HepG2 (cell line): ENCODE results near the gene TMEM87A. TPM values are rescaled to one million over a fixed set of nuclear protein-coding genes. Genes with fewer than 3 reads are reported as not detected.

ENCODE experiments used
- ATAC-seq: fragments of 200-7000 bp; cut with Tn5 transposase; 3 replicates; pipeline ENCODE4 v1.9.1; 2020; ENCODE audit warnings: mild to moderate bottlenecking, moderate library complexity
- BruUV-seq: library from RNA; stranded (reverse); fragments of 400-500 nt; replicated peaks from 2 replicates; lab custom pipeline; 2021; lab: Mats Ljungman, UMichigan
- CTCF ChIA-PET: fragments of 300-600 bp; formaldehyde crosslinking; extraction: SDS; loops from one replicate; lab custom pipeline; 2021; ENCODE audit warnings: low total read pairs, inconsistent platforms, low intra/inter-chr PET ratio; lab: Yijun Ruan, JAX
- POLR2A ChIA-PET: fragments of 350-600 bp; sonication (Branson Sonifier 250); formaldehyde crosslinking; loops from one replicate; lab custom pipeline; 2020; ENCODE audit warnings: antibody characterized with exemption, inconsistent platforms; lab: Yijun Ruan, JAX
- DNase-seq: peaks from one replicate; pipeline ENCODE4 v3.0.0-alpha.2; 2015; ENCODE audit warnings: low spot score
- FAIRE-seq: peaks from 3 replicates; lab custom pipeline; 2011; peaks lifted over from hg19 to GRCh38; lab: Jason Lieb, UNC
- H2AFZ ChIP-seq: one replicate; pipeline ENCODE4 v1.6.1; 2011; ENCODE audit warnings: low read length, inconsistent platforms
- H3K27ac ChIP-seq: fragments of 300-600 bp; 3 replicates; pipeline ENCODE4 v1.8.0; 2011; ENCODE audit warnings: mixed run types, mild to moderate bottlenecking, mixed read lengths, low read length, inconsistent platforms; ENCODE audit not compliant: insufficient read depth; ENCODE audit errors: extremely low read length
- H3K27me3 ChIP-seq, 2 experiments: fragments of 200-600 bp in 1 of 2; 2 replicates in 1 of 2; 3 replicates in 1 of 2; pipeline versions ENCODE4 v1.6.0 to v1.8.0; 2011; ENCODE audit warnings: low read length in 2 of 2, mild to moderate bottlenecking in 2 of 2, moderate library complexity in 2 of 2, inconsistent platforms in 1 of 2; ENCODE audit not compliant: insufficient read depth in 2 of 2, control insufficient read depth in 1 of 2
- H3K36me3 ChIP-seq, 2 experiments: fragments of 200-600 bp in 1 of 2; replicated peaks in 1 of 2; 2 replicates in 1 of 2; 3 replicates in 1 of 2; pipeline versions ENCODE4 v1.5.1 to v1.8.0; 2011; ENCODE audit warnings: low read length in 2 of 2, inconsistent platforms in 1 of 2; ENCODE audit not compliant: insufficient read depth in 2 of 2, control insufficient read depth in 1 of 2
- H3K4me1 ChIP-seq: 2 replicates; pipeline ENCODE4 v1.5.1; 2012; ENCODE audit warnings: low read length, inconsistent platforms; ENCODE audit not compliant: insufficient read depth
- H3K4me2 ChIP-seq: 2 replicates; pipeline ENCODE4 v1.6.0; 2011; ENCODE audit warnings: low read depth, low read length, inconsistent platforms
- H3K4me3 ChIP-seq, 3 experiments: fragments of 200-600 bp in 1 of 3; sonication (generic), shearing (Covaris generic) in 1 of 3; replicated peaks in 1 of 3; 2 replicates each; pipeline ENCODE4 v1.5.1; 2011 to 2016; ENCODE audit warnings: low read length in 3 of 3, inconsistent platforms in 2 of 3, low read depth in 2 of 3, mild to moderate bottlenecking in 2 of 3, control low read depth in 1 of 3, mixed read lengths in 1 of 3; ENCODE audit not compliant: insufficient read depth in 1 of 3
- H3K79me2 ChIP-seq: one replicate; pipeline ENCODE4 v1.6.1; 2011; ENCODE audit warnings: low read length, inconsistent platforms; ENCODE audit not compliant: insufficient read depth
- H3K9ac ChIP-seq: 2 replicates; pipeline ENCODE4 v1.6.0; 2011; ENCODE audit warnings: mild to moderate bottlenecking, low read depth, low read length, inconsistent platforms; ENCODE audit not compliant: insufficient read depth
- H3K9me3 ChIP-seq: 2 replicates; pipeline ENCODE4 v1.5.1; 2012; ENCODE audit warnings: mild to moderate bottlenecking, low read length
- H4K20me1 ChIP-seq: 2 replicates; pipeline ENCODE4 v1.6.0; 2011; ENCODE audit warnings: inconsistent platforms, mild to moderate bottlenecking, low read length, moderate library complexity; ENCODE audit not compliant: insufficient read depth
- ELF3 ChIP-seq: IDR thresholded peaks from 2 replicates; pipeline ENCODE4 v1.6.1; 2016; ENCODE audit warnings: missing genetic modification reagents, missing compliant biosample characterization
- FOXP1 ChIP-seq, 2 experiments: fragments of 450-650 bp in 1 of 2; IDR thresholded peaks; 2 replicates each; pipeline ENCODE4 v1.6.1; 2017 to 2018; ENCODE audit warnings: antibody characterized with exemption in 1 of 2
- GATAD2A ChIP-seq: IDR thresholded peaks from 2 replicates; pipeline ENCODE4 v1.6.1; 2016
- KAT8 ChIP-seq: IDR thresholded peaks from 2 replicates; pipeline ENCODE4 v1.6.1; 2016; ENCODE audit warnings: missing genetic modification reagents, missing compliant biosample characterization
- KLF9 ChIP-seq: IDR thresholded peaks from 2 replicates; pipeline ENCODE4 v1.6.1; 2016; ENCODE audit warnings: low read depth
- MBNL3 ChIP-seq: fragments of 250-450 bp; sonication (Bioruptor Pico); conservative IDR thresholded peaks from 2 replicates; pipeline ENCODE4 v1.8.0; 2022; ENCODE audit warnings: mild to moderate bottlenecking, inconsistent platforms
- NCOR1 ChIP-seq: fragments of 200-600 bp; sonication (generic); IDR thresholded peaks from 2 replicates; pipeline ENCODE4 v1.7.0; 2017; ENCODE audit warnings: antibody characterized with exemption, low read length, borderline replicate concordance
- NFKBIZ ChIP-seq: IDR thresholded peaks from 2 replicates; pipeline ENCODE4 v1.6.1; 2018; ENCODE audit warnings: missing genetic modification reagents, missing compliant biosample characterization
- NR2F2 ChIP-seq: IDR thresholded peaks from 2 replicates; pipeline ENCODE4 v1.6.1; 2012; ENCODE audit warnings: low read depth, inconsistent platforms, borderline replicate concordance
- NRL ChIP-seq: sonication (generic); formaldehyde crosslinking; IDR thresholded peaks from 2 replicates; pipeline ENCODE4 v1.5.0; 2020; ENCODE audit warnings: missing genetic modification reagents, mild to moderate bottlenecking, moderate library complexity, borderline replicate concordance
- SOX13 ChIP-seq, 3 experiments: fragments of 450-650 bp in 1 of 3; sonication (generic) in 1 of 3; formaldehyde crosslinking in 1 of 3; IDR thresholded peaks in 2 of 3; conservative IDR thresholded peaks in 1 of 3; 2 replicates each; pipeline versions ENCODE4 v1.5.0 to v1.6.1; 2016 to 2020; ENCODE audit warnings: antibody characterized with exemption in 1 of 3, mild to moderate bottlenecking in 1 of 3, missing compliant biosample characterization in 1 of 3, missing genetic modification reagents in 1 of 3, moderate library complexity in 1 of 3
- SRY ChIP-seq: sonication (generic); formaldehyde crosslinking; IDR thresholded peaks from 2 replicates; pipeline ENCODE4 v1.8.0; 2022; ENCODE audit warnings: mild to moderate bottlenecking, missing genetic modification reagents
- ZBTB21 ChIP-seq: sonication (generic); formaldehyde crosslinking; IDR thresholded peaks from 2 replicates; pipeline ENCODE4 v1.4.0; 2020; ENCODE audit warnings: missing genetic modification reagents
- ZMYM3 ChIP-seq: sonication (generic); formaldehyde crosslinking; IDR thresholded peaks from 2 replicates; pipeline ENCODE4 v1.5.1; 2020; ENCODE audit warnings: mild to moderate bottlenecking, missing genetic modification reagents
- ZNF225 ChIP-seq: sonication (generic); formaldehyde crosslinking; IDR thresholded peaks from 2 replicates; pipeline ENCODE4 v1.4.0; 2020; ENCODE audit warnings: mild to moderate bottlenecking, missing genetic modification reagents
- ZNF850 ChIP-seq: sonication (generic); formaldehyde crosslinking; conservative IDR thresholded peaks from 2 replicates; pipeline ENCODE4 v1.9.0; 2021; ENCODE audit warnings: mild to moderate bottlenecking, missing genetic modification reagents
- WGBS: methylation state at CpG from one replicate; pipeline ENCODE4 v1.1.6; 2017; ENCODE audit warnings: low lambda C conversion rate; 5-methylcytosine and 5-hydroxymethylcytosine counted together
- in situ Hi-C: cut with HindIII; loops from 2 replicates; pipeline ENCODE4 v1.10.0; 2017; ENCODE audit warnings: low pct_unique_long_range_greater_than_20kb; ENCODE audit not compliant: extremely low pct_ligation_motif_present
- intact Hi-C: fragments of 100-400 bp; cut with micrococcal nuclease; formaldehyde crosslinking; loops from one replicate; pipeline ENCODE4 v1.10.0; 2022; ENCODE audit not compliant: unreplicated experiment
- polyA plus RNA-seq, 8 experiments: library from polyadenylated mRNA; depleted of rRNA in 3 of 8; stranded (reverse) in 7 of 8; unstranded in 1 of 8; fragments of >200 nt; fragmentation: Illumina TruSeq in 4 of 8; extraction: Trizol in 4 of 8; gene quantifications; 2 replicates each; pipeline versions ENCODE4 v1.2.1 to v1.2.3, GENCODE V29; 2011 to 2016; ENCODE audit warnings: low read depth in 4 of 8, missing spikeins in 1 of 8, mixed read lengths in 1 of 8; ENCODE audit not compliant: insufficient read depth in 1 of 8
- total RNA-seq, 5 experiments: library from RNA; depleted of rRNA; stranded (reverse); fragments of >200 nt; fragmentation: Illumina TruSeq; extraction: Trizol; gene quantifications; 2 replicates each; pipeline ENCODE4 v1.2.3, GENCODE V29; 2016; ENCODE audit warnings: low read depth in 1 of 5
- TF ChIP-seq, protein P1 (sequence below): sonication (generic); formaldehyde crosslinking; IDR thresholded peaks from 2 replicates; pipeline ENCODE4 v1.4.0; 2020; ENCODE audit warnings: missing genetic modification reagents
- TF ChIP-seq, protein P2 (sequence below): IDR thresholded peaks from 2 replicates; pipeline ENCODE4 v1.6.1; 2016; ENCODE audit warnings: missing genetic modification reagents, missing compliant biosample characterization
- TF ChIP-seq, protein P3 (sequence below): IDR thresholded peaks from 2 replicates; pipeline ENCODE4 v1.4.0; 2020; ENCODE audit warnings: mild to moderate bottlenecking, missing genetic modification reagents

Gene TMEM87A
- total and polyA plus RNA-seq, 2 of the 13 experiments (the other 11 are each of a cell fraction or from before 2014, with no cell fraction given), result 20.2 to 42.8 TPM

DNA sequence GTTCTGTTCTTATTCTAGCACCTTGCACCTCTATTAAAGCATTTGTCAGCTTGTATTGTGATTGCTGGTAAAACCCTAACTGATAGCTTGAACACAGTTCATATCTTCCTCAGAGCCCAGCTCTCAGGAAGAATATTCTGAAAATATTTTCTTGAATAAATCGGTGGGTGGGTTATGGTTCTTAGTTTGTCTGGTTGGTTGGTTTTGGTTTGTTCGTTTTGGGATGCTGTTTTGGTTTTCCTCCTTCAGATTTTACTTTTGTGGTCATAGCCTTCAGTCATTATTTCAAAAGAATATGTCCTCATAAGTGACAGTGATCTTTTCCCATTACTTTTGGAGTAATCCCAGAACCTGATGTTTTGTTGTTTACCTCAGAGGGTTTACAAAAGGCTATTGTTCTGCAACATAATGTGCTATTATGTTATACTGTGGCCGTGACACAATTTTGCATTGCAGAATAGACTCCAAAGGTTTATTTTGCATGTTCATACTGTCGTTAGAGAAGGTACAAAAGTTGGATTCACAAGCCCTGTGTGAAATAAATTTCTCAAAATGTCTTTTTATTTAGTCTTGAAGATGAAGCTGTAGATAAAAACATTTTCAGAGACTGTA, 2.7 kb upstream of the TMEM87A start:
- CTCF ChIA-PET, result no interaction called here
- H3K9me3 ChIP-seq, result no peaks in the 10 kb centered on the region
- peak overlapping the region; percentile 95 for H3K9ac ChIP-seq
- intact Hi-C loops, result no loop called here
- H3K27me3 ChIP-seq, result no peaks in the 10 kb centered on the region; a peak in 1 of 5 replicates
- no peak for ATAC-seq
- H4K20me1 ChIP-seq, result 0 out of 2 replicates have a peak, but pooled peaks cover 8% of the 10 kb centered on the region
- no peak for FAIRE-seq
- peak overlapping the region; percentile 63 to 89 (median 80); a peak in 5 of 6 replicates for H3K4me3 ChIP-seq
- H3K79me2 ChIP-seq, result peaks cover 39% of the 10 kb centered on the region
- H3K4me2 ChIP-seq, result peak overlapping the region; percentile 89
- H2AFZ ChIP-seq, result peak overlapping the region; percentile 18
- in situ Hi-C loops, result no loop called here
- peaks cover 3 to 11% of the 10 kb centered on the region in 2 experiments; a peak in 3 of 5 replicates for H3K36me3 ChIP-seq
- H3K4me1 ChIP-seq, result peaks cover 21% of the 10 kb centered on the region
- 9% methylated on average over 4 of the region's 4 CpGs for WGBS
- H3K27ac ChIP-seq, result peak overlapping the region; percentile 98
- BruUV-seq, result no TSS peak
- POLR2A ChIA-PET, result interaction anchor here (0.9 to 1.0 kb wide), 2 partner anchors 117 to 215 kb away, joined by 3 to 5 read pairs; partner anchors contain the start of gene ZNF106
- DNase-seq, result peak; percentile 75
- TF ChIP-seq MBNL3 (CRISPR knock-in tag) (no peak), ZBTB21 (CRISPR knock-in tag) (peak; percentile 77; the same call in 1 of the 2 replicates), ZMYM3 (CRISPR knock-in tag) (no peak), SOX13 (IDR thresholded peaks at IDR 0.05) (peak; percentile 29; the same call in 1 of the 2 replicates), SOX13 (CRISPR knock-in tag; conservative IDR thresholded peaks at IDR 0.05 in 1 of 2, IDR thresholded peaks at IDR 0.05 in 1 of 2) (peak in 1 of 2 experiments; percentile 92; a peak in 2 of 4 replicates), ZNF225 (CRISPR knock-in tag) (no peak), GATAD2A (CRISPR knock-in tag) (0 out of 2 replicates have a peak, but pooled peaks have one; percentile 18), ZNF850 (CRISPR knock-in tag) (no peak), FOXP1 (IDR thresholded peaks at IDR 0.05) (peak; percentile 85), FOXP1 (CRISPR knock-in tag; IDR thresholded peaks at IDR 0.05) (peak; percentile 68; the same call in 1 of the 2 replicates), NRL (CRISPR knock-in tag) (no peak), KLF9 (no peak), NR2F2 (no peak), NCOR1 (peak; percentile 55; the same call in 1 of the 2 replicates), KAT8 (CRISPR knock-in tag) (no peak), ELF3 (0 out of 2 replicates have a peak, but pooled peaks have one; percentile 9), SRY (no peak), NFKBIZ (no peak)
- TF ChIP-seq, protein P1, sequence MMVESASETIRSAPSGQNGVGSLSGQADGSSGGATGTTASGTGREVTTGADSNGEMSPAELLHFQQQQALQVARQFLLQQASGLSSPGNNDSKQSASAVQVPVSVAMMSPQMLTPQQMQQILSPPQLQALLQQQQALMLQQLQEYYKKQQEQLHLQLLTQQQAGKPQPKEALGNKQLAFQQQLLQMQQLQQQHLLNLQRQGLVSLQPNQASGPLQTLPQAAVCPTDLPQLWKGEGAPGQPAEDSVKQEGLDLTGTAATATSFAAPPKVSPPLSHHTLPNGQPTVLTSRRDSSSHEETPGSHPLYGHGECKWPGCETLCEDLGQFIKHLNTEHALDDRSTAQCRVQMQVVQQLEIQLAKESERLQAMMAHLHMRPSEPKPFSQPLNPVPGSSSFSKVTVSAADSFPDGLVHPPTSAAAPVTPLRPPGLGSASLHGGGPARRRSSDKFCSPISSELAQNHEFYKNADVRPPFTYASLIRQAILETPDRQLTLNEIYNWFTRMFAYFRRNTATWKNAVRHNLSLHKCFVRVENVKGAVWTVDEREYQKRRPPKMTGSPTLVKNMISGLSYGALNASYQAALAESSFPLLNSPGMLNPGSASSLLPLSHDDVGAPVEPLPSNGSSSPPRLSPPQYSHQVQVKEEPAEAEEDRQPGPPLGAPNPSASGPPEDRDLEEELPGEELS (CRISPR knock-in tag), result 0 out of 2 replicates have a peak, but pooled peaks have one; percentile 32
- TF ChIP-seq, protein P2, sequence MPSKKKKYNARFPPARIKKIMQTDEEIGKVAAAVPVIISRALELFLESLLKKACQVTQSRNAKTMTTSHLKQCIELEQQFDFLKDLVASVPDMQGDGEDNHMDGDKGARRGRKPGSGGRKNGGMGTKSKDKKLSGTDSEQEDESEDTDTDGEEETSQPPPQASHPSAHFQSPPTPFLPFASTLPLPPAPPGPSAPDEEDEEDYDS (CRISPR knock-in tag), result no peak
- TF ChIP-seq, protein P3, sequence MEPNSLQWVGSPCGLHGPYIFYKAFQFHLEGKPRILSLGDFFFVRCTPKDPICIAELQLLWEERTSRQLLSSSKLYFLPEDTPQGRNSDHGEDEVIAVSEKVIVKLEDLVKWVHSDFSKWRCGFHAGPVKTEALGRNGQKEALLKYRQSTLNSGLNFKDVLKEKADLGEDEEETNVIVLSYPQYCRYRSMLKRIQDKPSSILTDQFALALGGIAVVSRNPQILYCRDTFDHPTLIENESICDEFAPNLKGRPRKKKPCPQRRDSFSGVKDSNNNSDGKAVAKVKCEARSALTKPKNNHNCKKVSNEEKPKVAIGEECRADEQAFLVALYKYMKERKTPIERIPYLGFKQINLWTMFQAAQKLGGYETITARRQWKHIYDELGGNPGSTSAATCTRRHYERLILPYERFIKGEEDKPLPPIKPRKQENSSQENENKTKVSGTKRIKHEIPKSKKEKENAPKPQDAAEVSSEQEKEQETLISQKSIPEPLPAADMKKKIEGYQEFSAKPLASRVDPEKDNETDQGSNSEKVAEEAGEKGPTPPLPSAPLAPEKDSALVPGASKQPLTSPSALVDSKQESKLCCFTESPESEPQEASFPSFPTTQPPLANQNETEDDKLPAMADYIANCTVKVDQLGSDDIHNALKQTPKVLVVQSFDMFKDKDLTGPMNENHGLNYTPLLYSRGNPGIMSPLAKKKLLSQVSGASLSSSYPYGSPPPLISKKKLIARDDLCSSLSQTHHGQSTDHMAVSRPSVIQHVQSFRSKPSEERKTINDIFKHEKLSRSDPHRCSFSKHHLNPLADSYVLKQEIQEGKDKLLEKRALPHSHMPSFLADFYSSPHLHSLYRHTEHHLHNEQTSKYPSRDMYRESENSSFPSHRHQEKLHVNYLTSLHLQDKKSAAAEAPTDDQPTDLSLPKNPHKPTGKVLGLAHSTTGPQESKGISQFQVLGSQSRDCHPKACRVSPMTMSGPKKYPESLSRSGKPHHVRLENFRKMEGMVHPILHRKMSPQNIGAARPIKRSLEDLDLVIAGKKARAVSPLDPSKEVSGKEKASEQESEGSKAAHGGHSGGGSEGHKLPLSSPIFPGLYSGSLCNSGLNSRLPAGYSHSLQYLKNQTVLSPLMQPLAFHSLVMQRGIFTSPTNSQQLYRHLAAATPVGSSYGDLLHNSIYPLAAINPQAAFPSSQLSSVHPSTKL (CRISPR knock-in tag), result no peak
